AG04449 (cell line): ENCODE measurements around the gene PCK2.
A peak's percentile ranks its signal among the peaks of the same experiment; 100 is the strongest.

ENCODE experiments used
- CTCF ChIA-PET: fragments of 350-600 bp; formaldehyde crosslinking; extraction: SDS; loops from one replicate; lab custom pipeline; 2021; ENCODE audit warnings: antibody characterized with exemption; lab: Yijun Ruan, JAX
- POLR2A ChIA-PET: fragments of 400-600, 350-600 bp; formaldehyde crosslinking; extraction: SDS; loops from one replicate; lab custom pipeline; 2020; ENCODE audit warnings: antibody characterized with exemption, inconsistent platforms; lab: Yijun Ruan, JAX
- DNase-seq: peaks from one replicate; pipeline ENCODE4 v3.0.0-alpha.2; 2010; ENCODE audit warnings: low read depth, low spot score
- H3K4me3 ChIP-seq: 2 replicates; pipeline ENCODE4 v1.5.1; 2011; ENCODE audit warnings: low read depth, mild to moderate bottlenecking, control low read depth, low read length
- TF ChIP-seq, protein P1 (sequence below): IDR thresholded peaks from one replicate; pipeline ENCODE4 v1.5.1; 2011; ENCODE audit warnings: mild to moderate bottlenecking, moderate library complexity, low read length, control low read depth, inconsistent platforms; ENCODE audit not compliant: insufficient read depth; ENCODE audit errors: missing control alignments

The PCK2 gene

DNA sequence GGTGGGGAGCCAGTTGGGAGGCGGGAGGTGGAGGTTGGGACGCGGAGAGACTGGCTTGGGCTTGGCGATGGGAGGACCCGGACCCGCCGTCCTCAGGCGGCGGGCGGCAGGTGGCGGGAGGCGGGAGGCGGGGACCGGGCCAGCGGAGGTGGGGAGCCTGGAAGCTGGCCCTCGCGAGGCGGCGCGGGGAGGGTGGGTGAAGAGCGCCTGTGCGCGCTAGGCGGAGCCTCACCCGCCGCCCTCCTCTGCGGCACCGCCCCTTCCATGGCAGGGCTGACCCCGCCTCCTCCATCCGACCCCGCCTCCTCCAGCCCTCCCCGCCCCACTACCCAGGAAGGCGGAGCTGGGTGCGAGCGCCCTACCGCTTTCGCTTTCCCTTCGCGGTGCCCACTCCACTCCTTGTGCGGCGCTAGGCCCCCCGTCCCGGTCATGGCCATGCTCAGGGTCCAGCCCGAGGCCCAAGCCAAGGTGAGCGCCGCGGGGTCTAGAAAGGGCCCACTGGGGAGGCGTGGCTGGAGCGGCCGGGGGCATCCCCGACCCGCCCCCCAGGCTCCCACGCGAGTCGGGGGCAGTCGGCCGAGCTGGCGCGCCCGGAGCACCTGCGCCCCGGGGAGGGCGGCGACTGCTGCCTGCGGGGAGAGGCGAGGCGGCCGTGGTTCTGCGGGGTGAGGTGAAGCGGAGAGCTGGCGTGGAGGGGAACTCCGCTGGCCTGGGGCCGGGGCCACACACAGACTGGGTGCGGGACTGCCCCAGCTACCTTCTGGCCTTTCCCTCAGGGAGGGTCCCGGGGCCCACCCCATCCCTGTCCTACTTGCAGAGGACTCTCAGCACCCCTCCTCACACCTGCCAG lies 41.9 kb downstream of the PCK2 start, which contains the start of gene PSME1:
Gene PSME1, plus strand, starts transcription at position 361 of the 850 bp plus-strand sequence. Its CDS starts 69 bp downstream, at position 430.
- ChIA-PET POLR2A (interaction anchor here (0.5 to 1.7 kb wide), 7 partner anchors 9 to 106 kb away, joined by 3 to 14 read pairs (median 4); partner anchors contain the start of genes DCAF11, NRL, PCK2 and PSME2), CTCF (interaction anchor here (1.1 to 3.3 kb wide), 7 partner anchors 11 to 174 kb away, joined by 3 to 16 read pairs (median 11); partner anchors contain the start of genes CIDEB, IRF9, PSME2 and RNF31)
- H3K4me3 ChIP-seq: peak within 1 kb of the TSS; percentile 73
- TF ChIP-seq, protein P1, sequence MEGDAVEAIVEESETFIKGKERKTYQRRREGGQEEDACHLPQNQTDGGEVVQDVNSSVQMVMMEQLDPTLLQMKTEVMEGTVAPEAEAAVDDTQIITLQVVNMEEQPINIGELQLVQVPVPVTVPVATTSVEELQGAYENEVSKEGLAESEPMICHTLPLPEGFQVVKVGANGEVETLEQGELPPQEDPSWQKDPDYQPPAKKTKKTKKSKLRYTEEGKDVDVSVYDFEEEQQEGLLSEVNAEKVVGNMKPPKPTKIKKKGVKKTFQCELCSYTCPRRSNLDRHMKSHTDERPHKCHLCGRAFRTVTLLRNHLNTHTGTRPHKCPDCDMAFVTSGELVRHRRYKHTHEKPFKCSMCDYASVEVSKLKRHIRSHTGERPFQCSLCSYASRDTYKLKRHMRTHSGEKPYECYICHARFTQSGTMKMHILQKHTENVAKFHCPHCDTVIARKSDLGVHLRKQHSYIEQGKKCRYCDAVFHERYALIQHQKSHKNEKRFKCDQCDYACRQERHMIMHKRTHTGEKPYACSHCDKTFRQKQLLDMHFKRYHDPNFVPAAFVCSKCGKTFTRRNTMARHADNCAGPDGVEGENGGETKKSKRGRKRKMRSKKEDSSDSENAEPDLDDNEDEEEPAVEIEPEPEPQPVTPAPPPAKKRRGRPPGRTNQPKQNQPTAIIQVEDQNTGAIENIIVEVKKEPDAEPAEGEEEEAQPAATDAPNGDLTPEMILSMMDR: no peak
- DNase-seq: no peak

DNA sequence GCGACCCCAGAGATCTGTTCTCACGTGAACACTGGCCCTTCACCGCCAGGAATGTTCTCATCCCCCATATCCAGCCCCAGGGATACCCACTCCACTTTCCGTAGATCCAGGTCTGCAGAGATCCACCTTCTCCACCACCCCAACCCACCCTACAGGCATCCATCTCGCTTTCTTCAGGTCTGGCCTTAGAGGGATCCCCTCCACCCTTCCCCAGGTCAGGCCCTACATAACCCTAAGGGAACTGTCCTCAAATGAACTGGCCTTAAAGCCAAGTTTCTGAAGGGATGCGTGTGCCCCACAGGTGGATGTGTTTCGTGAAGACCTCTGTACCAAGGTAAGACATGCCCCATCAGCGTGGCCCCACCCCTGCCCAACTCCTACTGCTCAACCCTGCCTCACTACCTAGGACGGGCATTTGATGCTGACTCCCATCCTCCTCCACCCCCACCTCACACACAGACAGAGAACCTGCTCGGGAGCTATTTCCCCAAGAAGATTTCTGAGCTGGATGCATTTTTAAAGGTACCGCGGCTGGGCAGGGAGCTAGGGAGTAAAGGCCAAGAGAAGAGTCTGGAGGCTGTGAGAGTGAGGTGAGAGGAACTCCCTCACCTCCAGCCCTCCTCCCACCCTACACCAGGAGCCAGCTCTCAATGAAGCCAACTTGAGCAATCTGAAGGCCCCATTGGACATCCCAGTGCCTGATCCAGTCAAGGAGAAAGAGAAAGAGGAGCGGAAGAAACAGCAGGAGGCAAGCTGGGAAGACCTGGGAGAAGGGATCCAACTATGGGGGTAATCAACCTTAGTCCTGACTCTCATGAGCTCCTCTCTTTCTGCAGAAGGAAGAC lies 42.8 kb downstream of the PCK2 start:
- no peak for DNase-seq
- TF ChIP-seq, protein P1: no peak
- POLR2A ChIA-PET: interaction anchor here (0.8 to 1.7 kb wide), 6 partner anchors 10 to 105 kb away, joined by 3 to 14 read pairs (median 5); partner anchors contain the start of genes DCAF11, NRL, PCK2 and PSME2
- peak overlapping the region; percentile 73 for H3K4me3 ChIP-seq
- CTCF ChIA-PET: interaction anchor here (0.8 to 3.3 kb wide), 7 partner anchors 10 to 171 kb away, joined by 3 to 16 read pairs (median 11); partner anchors contain the start of genes CIDEB, DCAF11, IRF9 and NRL

DNA sequence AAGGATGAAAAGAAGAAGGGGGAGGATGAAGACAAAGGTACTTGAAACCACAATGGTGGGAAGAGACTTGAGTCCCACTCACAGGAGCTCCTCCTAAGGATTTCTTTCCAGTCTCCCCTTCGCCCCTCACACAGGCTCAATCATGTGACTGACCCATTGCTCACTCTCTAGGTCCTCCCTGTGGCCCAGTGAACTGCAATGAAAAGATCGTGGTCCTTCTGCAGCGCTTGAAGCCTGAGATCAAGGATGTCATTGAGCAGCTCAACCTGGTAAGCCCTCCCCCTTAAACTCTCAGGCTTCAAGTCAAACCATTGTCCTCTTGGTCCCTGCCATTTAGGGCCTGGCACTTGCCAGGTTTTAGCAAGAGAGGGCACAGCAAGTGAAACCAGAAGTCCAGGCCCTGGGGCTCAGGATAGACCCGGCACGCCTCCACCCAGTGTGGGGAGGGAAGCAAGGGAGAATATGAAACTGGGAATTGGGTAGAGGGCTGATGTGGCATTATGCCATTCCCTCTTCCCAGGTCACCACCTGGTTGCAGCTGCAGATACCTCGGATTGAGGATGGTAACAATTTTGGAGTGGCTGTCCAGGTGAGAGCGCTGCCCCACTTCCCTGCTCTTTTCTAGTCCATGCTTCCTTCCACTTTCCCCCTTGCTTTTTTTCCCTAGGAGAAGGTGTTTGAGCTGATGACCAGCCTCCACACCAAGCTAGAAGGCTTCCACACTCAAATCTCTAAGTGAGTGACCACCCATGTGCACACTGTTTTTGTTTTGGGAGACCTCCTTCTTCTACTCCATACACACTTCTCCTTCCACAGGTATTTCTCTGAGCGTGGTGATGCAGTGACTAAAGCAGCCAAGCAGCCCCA lies 43.7 kb downstream of the PCK2 start:
- no peak for DNase-seq
- ChIA-PET POLR2A (interaction anchor here (0.8 to 1.2 kb wide), 4 partner anchors 10 to 44 kb away, joined by 3 to 6 read pairs (median 4); partner anchors contain the start of genes DCAF11, NRL, PCK2 and RNF31), CTCF (interaction anchor here (0.6 to 3.3 kb wide), 10 partner anchors 9 to 1079 kb away, joined by 3 to 16 read pairs (median 4); partner anchors contain the start of genes DCAF11, IRF9, NRL and PSME2)
- H3K4me3 ChIP-seq: no peak overlapping the region; the same call in none of the 2 replicates
- TF ChIP-seq, protein P1: no peak

DNA sequence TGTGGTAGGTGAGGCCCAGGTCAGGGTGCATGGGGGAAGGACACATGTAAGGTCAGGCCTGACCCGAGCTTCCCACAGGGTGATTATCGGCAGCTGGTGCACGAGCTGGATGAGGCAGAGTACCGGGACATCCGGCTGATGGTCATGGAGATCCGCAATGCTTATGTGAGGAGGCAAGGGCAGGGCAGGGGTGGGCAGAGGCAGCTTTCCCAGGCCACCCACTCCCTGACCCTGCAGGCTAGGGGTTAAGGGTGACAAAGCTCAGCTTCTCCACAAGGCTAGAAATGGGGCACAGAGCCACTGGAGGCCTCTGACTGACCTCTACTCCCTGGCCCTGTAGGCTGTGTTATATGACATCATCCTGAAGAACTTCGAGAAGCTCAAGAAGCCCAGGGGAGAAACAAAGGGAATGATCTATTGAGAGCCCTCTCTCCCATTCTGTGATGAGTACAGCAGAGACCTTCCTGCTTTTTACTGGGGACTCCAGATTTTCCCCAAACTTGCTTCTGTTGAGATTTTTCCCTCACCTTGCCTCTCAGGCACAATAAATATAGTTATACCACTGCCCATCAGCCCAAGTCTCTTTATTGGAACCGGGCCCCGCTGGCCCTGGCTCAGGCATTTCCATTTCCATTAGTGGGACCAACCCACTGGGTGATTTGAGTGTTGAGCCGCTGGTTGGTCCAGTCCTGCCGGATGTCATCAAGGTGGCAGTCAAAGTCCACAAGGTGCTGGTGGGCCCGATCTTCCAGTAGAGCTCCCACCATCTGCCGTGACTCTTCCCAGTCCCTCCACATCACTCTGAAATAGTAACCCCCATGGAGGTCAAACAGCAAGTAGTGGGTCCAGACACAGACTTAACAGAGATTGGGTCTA lies 44.5 kb downstream of the PCK2 start:
- ChIA-PET CTCF (interaction anchor here (0.6 to 1.6 kb wide), 7 partner anchors 22 to 1079 kb away, joined by 3 to 5 read pairs (median 3); partner anchors contain the start of genes DCAF11, IRF9, NRL and RABGGTA), POLR2A (interaction anchor here (0.8 to 1.2 kb wide), 3 partner anchors 24 to 44 kb away, joined by 3 to 5 read pairs (median 3); partner anchors contain the start of genes DCAF11, NRL and PCK2)
- DNase-seq: no peak
- H3K4me3 ChIP-seq: no peak overlapping the region
- TF ChIP-seq, protein P1: no peak
